ENCODE data around the gene EMILIN2. TPM values are rescaled to one million over a fixed set of nuclear protein-coding genes. Genes with fewer than 3 reads are reported as not detected.
A peak's percentile ranks its signal among the peaks of the same experiment; 100 is the strongest.

EMILIN2 gene
- total and polyA plus RNA-seq, 2 of the 13 experiments (the other 11 are each of a cell fraction or from before 2014, with no cell fraction given): 7.6 to 8.2 TPM

- DNase-seq (ENCODE audit: low spot score) (no peak), FAIRE-seq (no peak), ATAC-seq (no peak; the same call in 1 of the 3 replicates)
- ChIA-PET CTCF (ENCODE audit: low intra/inter-chr PET ratio, low total read pairs) (no interaction called here), POLR2A (no interaction called here)
- H3K4me3 ChIP-seq (replicated peaks in 1 of 3; ENCODE audit: insufficient read depth in 1 of 3, low read depth in 2 of 3, low read length in 3 of 3): no peak overlapping the region
- H3K36me3 ChIP-seq (replicated peaks in 1 of 2; ENCODE audit: control insufficient read depth in 1 of 2, insufficient read depth in 2 of 2, low read length in 2 of 2): no peaks in the 10 kb centered on the region
- no peak overlapping the region for H3K4me2 ChIP-seq (ENCODE audit: low read depth, low read length)
- H4K20me1 ChIP-seq (ENCODE audit: insufficient read depth, low read length): no peaks in the 10 kb centered on the region
- peaks cover 32% of the 10 kb centered on the region for H3K4me1 ChIP-seq (ENCODE audit: insufficient read depth, low read length)
- no peak overlapping the region for H3K27ac ChIP-seq (ENCODE audit: extremely low read length, insufficient read depth, low read length)
- TF ChIP-seq, protein P1, sequence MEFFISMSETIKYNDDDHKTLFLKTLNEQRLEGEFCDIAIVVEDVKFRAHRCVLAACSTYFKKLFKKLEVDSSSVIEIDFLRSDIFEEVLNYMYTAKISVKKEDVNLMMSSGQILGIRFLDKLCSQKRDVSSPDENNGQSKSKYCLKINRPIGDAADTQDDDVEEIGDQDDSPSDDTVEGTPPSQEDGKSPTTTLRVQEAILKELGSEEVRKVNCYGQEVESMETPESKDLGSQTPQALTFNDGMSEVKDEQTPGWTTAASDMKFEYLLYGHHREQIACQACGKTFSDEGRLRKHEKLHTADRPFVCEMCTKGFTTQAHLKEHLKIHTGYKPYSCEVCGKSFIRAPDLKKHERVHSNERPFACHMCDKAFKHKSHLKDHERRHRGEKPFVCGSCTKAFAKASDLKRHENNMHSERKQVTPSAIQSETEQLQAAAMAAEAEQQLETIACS (CRISPR knock-in tag; IDR thresholded peaks at IDR 0.05): no peak
- TF ChIP-seq NFYC (CRISPR knock-in tag; IDR thresholded peaks at IDR 0.05) (no peak), MAFK (conservative IDR thresholded peaks at IDR 0.05 in 1 of 2, IDR thresholded peaks at IDR 0.05 in 1 of 2; ENCODE audit: low read length in 2 of 2) (peak in 1 of 2 experiments; percentile 14; a peak in 2 of 4 replicates), POGK (CRISPR knock-in tag; conservative IDR thresholded peaks at IDR 0.05) (no peak), ZNF850 (CRISPR knock-in tag; conservative IDR thresholded peaks at IDR 0.05) (no peak)
- WGBS (ENCODE audit: low lambda C conversion rate): 34% methylated on average over 8 of the region's 8 CpGs
- intact Hi-C loops (cut with micrococcal nuclease; ENCODE audit: unreplicated experiment): loop anchor here (5.0 to 10.0 kb wide), 2 partner anchors 94 to 136 kb away; no protein-coding TSS in a partner anchor
- in situ Hi-C loops (cut with HindIII; ENCODE audit: extremely low pct_ligation_motif_present, low pct_unique_long_range_greater_than_20kb): no loop called here
- H3K79me2 ChIP-seq (ENCODE audit: insufficient read depth, low read length): no peaks in the 10 kb centered on the region
- no TSS peak for BruUV-seq (replicated peaks)
- H3K27me3 ChIP-seq (ENCODE audit: control insufficient read depth in 1 of 2, insufficient read depth in 2 of 2, low read length in 2 of 2): peaks cover 2 to 44% of the 10 kb centered on the region in 2 experiments; a peak in 4 of 5 replicates
- H3K9ac ChIP-seq (ENCODE audit: insufficient read depth, low read depth, low read length): no peak overlapping the region
- H3K9me3 ChIP-seq (ENCODE audit: low read length): no peaks in the 10 kb centered on the region
- no peak overlapping the region for H2AFZ ChIP-seq (ENCODE audit: low read length)
Observed at GRCh38 chr18:2900684-2901422, 54.0 kb downstream of the EMILIN2 start.

Data from HepG2 (cell line).